ENCODE data around the gene CTNNBL1.

DNA sequence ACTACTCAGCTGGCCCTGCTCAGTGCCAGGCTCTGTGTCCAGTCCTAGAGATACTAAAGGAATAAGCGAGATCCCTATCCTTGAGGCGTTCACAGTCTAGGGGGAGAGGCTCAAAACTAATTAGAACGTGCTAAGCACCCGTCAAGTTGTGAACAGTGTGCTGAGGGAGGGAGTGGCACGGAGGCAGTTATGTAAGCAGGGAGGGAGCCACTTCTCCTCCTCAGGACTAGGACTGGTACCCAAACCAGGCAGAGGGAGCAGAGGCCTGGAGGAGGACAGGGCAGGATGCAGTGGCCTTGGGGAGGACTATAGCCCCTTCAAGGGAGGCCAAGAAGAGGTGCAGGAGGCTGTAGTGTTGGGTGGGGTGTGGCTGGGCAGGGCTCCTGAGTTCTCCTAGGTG, 169.5 kb downstream of the CTNNBL1 start:
- TF ChIP-seq POLR2A (IDR thresholded peaks at IDR 0.05) (no peak), CTCF (IDR thresholded peaks at IDR 0.05) (no peak)

Data from heart left ventricle (tissue), 13 donors.